GM18508 (cell line): ENCODE measurements around the gene PGBD5.

Experiments
- ATAC-seq: cut with Tn5 transposase; IDR thresholded peaks from one replicate; pipeline ENCODE4 v1.9.1; 2021; ENCODE audit warnings: moderate number of reproducible peaks; ENCODE audit not compliant: insufficient read depth, unreplicated experiment

The PGBD5 gene

DNA sequence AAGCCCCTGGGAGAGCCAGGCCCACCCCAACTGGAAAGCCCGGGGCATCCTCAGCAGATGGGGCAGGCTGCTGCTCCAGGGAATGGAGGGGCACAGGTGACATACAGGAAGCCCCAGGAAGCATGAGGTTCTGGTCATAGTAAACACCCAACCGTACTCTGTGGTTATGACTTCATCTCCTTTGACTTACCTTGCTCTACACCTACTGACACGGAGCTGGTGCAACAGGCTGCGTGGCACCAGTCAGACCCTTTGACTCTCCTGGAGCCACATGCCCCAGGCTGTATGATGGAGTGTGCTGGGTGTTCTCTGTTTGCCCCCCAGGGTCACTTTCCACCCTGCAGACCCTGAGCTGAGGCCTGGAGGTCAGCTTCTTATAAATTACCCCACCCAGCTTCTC is 72.1 kb downstream of the PGBD5 start:
- ATAC-seq, result no peak

DNA sequence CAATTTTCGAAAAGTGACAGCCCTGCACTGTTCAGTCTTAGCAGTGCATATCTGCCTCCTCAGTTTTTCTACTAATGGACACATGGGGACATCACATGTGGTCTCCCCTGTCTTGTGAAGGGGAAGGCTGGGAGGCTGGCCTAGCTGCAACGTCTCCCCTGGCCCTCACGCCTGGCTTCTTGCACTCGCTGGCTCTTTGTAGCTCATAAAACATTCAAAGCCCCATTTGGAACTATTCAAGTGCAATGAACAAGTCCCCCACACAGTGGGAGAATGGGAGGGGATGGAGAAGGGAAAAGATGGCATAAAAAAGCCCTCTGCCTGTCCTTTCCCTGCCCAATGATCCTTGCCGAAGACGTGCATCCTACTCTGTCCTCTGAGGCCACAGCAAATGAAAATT is 73.6 kb downstream of the PGBD5 start:
- ATAC-seq, result no peak

DNA sequence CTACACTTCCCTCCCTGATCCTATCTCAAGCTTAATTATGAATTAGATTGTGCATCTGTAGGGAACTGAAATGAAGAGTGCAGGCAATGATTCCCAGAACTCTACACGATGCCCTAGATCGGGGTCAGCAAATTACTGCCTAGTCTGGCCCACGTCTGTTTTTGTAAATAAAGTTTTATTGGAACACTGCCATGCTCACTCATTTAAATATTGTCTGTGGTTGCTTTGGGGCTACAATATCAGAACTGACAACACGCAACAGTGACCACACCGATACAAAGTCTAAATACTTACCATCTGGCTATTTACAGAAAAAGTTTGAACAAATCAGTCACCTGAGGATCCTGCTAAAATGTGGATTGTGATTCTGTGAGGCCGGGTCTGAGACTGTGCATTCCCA is 74.1 kb downstream of the PGBD5 start:
- ATAC-seq, result no peak

DNA sequence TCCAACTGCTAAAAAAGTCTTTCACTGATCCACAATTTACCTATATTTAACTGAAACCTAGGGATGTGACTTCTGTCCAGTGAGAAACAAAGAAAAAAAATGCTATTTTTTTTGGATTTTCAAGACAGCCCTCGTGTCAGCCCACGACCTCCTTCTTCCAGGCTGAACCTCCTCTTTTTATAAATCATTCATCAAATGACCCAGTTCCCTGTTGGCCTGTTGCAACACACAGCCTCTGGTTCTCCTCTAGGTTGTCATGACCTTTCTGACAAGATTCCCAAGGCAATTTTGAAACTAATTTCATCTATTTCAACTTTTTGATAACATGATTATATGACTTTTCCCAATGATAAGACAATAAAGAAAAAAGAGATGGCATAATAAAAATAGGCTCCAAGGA is 74.6 kb downstream of the PGBD5 start:
- no peak for ATAC-seq

DNA sequence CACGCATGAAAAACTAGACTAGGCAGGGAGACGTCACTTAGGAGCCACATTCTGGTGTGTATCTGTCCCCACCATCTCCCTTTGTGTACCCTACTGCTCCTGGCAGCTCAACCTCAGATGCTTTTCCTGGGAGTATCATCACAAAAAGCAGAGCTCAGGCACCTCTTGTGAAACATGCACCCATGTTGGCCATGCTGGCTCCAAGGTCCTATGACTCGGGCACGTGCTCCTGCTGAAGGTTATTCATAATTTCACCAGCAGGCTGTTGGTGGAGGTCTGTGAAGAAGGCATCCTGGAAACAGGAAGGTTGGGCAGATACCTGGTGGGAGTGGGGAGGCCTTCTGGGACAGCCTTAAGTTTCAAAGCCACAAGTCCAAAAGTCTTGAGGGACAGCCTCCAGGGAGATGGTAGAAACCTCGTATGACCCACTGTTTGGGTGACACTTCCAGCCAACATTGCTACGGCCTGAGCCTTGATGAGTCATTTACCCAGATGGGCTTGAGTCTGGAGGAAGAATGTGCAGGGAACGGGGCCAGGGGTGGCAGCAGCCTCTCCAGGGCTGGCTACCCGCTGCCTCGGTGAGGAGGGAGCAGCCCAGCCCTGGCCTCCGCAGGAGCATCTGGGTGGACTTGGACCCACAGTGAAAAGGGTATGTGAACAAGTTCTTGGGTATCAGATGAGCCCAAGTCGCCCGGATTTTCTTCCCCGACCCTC is 75.8 kb downstream of the PGBD5 start:
- no peak for ATAC-seq

DNA sequence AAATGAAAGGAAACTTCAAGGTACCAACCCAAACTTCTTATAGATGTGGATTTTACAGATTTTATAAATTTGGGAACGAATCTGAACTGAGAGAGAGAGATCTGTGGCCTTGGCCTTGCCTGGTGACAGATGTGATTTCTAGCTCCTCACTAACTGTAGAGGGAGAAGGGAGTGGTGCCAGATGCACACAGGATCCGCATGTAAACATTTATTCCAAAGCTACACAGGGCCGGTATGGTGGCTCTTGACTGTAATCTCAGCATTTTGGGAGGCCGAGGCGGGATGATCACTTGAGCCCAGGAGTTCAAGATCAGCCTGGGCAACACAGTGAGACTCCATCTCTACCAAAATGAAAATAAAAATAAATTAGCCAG is 77.1 kb downstream of the PGBD5 start:
- no peak for ATAC-seq

DNA sequence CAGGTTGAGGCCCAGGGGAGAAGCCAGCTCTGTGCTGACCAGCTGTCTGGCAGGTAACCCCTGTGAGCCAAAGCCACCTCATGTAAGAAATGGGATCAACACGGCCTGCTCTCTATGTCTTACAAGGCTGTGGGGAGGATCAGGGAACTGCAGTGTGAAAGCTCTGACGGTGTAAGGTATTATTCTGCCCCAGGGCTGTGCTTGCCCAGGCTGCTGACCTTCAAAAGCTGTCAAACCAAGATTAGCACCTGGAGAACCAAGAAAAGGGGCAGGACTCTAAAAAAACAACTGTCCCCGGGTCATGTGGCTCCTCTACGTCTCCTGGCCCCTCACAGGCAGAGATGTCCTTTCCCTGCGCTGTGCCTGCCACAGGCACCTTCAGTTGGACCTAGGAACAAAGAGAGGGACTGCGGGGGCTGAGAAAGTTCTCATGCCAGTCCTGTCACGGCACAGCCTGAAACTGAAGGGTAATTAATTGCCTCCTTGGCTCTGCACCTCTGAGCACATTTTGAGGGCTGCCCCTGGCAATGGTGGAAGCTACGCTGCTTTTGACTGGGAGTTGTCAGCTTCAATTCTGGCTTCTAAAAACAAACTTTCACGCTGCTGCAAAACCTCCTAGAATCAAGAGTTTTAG is 77.6 kb downstream of the PGBD5 start:
- no peak for ATAC-seq

DNA sequence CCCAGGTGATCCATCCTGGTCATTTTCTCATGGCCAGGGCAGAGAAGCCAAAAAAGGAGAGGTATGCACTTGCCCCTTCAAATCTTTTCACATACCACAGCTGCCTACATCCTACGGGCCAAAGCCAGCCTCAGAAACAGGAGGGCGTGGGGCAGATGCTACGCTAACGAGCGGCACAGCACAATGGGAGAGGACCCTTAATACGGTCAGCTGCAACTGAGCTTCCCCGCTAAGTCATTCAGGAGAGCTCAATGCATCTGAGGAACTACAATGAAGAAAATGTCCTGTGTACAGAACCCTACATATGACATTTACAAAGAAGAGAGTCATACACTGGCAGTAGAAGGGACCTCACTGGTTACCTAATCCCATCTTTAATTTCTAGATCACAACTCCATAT is 78.2 kb downstream of the PGBD5 start:
- ATAC-seq, result no peak

DNA sequence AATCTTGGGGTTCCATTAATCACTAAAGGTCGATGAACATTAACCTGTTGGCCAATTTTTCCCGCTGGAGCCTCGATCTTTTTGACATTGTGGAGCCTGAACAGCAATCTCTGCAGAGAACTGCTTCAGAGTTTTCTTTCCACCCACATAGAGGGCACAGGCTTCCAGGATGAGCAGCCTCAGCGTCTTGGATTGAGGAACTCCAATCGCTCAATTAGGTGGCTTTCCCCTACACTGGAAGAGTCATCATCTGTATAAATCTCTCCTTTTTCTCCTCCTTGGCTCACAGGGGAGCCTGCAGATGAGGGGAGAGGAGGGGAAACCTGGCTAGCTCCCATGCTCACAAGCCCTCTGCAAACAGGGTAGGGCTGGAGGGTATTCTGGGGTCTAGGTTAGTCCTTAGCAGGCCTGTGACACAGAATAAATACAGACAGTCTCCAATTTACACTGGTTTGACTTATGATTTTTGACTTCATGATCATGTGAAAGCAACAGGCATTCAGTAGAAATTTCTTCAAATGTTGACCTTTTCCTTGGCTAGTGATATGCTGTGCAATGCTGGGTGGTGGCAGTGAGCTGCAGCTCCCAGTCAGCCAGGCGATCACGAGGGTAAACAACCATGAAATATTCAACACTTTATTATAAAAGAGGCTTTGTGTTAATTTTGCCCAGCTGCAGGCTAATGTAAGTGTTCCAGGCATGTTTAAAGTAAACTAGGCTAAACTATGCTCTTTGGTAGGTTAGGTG is 80.8 kb downstream of the PGBD5 start:
- ATAC-seq, result no peak

DNA sequence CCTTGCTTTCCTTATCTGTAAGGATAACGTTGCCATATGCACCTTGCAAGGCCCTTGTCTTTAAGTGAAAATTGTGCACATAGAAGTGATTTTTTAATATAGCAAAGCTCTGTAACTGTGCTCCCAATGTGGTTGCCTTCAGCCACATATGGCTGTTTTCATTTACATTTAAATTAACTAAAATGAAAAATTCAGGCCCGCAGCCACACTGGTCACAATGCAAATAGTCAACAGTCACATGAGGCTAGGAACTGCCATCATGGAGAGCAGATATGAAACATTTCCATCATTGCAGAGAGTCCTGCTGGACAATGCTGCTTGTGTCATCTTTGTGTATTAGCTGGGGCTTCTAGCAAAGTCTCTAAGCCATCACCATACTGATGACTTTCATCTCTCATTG is 83.4 kb downstream of the PGBD5 start:
- no peak for ATAC-seq

DNA sequence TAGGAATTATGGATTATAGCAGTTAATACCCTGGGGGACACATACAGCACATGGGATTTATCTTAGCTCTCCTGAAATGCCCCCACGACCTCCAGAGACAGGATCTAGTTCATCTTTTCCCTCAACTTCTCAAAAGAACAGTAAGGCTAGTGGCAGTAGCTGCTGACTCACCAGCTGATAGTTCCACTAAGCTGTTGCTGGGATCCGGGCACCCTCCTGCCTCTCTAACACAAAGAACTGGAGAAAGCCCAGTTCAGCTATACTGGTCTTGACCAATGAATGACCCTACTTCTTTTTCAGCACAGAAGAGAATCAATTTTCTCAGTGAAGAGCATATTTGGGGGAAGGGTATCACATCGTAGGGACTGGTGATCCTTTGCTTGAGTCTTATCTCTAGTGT is 84.1 kb downstream of the PGBD5 start:
- ATAC-seq, result no peak

DNA sequence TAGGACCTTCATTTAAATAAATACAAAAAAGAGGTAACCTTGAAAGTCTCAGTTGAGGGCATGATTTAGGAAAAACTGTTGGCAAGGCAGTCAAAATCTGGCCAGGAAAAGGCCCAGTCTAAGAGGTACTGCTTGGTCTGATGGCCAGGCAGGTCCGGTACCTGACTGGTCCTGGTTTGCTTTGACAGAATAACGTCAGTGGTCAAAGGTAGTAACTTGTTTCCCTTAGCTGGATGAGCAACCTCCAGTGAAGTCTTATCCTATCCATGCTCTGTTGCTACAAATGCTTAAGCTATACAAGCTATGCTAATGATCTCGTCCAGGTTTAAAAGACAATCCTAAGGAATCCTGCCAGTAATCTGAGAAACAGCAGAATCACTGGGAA is 85.0 kb downstream of the PGBD5 start:
- ATAC-seq, result no peak

DNA sequence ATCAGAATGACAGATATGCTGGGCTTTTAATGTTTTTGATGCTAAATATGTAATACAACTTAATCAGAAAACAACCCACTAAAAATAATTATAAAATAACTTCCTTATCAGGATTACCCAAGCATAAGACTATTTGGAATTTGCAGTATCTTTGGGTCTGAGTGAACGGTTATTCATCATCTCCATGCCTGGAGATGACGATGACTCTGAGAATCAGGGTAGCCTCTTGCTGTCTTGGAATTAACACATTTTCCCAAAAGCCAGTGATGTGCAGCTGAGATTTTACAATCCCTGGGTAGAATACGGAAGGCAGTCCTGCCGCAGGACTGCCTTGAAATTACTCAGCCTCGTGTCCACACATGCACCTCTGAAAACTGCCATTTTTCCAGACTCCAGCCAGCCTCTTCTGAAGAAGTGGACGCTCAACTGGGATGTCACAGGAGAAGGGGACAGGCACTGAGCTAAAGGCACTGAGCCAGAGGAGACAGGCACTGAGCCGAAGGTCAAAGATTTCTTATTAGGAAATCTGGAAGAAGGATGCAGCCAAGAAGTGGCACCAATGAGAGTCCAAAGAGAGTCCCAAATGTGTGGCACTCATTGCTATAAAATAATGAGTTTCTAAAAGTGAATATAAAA is 85.5 kb downstream of the PGBD5 start:
- ATAC-seq, result no peak

DNA sequence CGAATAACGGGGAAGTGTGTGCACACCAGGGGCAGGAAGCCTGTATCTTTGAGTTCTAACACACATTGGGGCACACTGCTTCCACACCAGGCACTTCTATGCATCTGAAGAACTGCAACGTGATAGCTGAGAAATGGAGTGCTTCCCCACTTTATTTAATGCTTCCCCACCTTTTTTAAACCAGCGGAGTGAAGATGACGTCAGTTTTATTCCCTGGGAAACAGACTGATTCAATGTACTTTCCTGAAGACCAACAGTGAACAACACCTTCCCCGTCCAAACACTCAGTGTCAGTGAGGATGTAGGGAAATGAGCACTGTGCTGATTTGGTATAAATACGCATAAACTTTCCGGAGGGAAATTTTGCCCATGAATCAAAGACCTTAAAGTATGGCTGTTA is 87.1 kb downstream of the PGBD5 start:
- ATAC-seq, result no peak

DNA sequence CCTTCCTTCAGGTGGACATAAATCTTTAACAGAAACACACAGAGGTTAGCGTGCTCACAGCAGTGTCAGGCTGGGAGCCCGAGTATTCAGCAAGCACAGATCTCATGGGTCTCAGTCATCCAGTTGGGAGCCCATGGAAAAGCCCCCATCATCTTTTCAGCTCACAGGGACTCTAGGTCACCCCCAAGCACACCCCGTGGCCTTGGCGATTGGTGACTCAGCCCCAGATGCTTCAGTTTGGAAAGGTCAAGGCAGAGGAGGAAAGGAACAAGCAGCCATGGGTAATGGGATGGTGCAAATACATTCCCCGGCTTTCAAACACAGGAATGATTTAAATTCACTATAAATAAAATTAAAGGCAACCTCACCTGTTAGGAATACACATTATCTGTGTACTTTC is 88.9 kb downstream of the PGBD5 start:
- no peak for ATAC-seq

DNA sequence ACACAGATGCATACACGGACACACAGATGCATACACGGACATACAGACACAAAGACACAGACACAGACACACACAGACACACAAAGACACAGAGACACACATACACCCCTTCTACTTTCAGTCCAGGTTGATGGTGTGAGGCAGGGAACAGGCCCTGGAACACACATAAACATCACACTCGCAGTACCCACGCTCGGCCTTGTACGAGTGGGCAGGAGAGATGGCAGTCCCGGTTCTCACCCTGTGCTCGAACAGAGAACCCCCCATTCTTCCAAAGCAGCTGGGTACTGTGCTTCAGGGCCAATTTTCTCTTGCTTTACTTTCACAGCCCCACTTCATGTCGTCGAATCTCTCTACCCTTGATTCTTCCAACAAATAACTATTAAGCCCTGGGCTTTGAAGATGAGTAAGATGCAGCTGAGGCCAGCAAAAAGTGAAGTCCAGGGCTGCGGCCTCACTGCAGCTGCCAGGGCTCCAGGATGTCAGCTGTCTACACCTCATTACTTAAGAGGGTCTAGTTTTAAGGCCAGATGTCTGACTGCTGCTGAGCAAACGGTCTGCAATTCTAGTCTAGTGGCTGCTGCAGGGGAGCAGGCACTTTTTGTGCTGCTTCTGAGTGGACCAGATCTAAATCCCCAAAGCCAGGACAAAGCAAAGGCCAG is 90.1 kb downstream of the PGBD5 start:
- no peak for ATAC-seq

DNA sequence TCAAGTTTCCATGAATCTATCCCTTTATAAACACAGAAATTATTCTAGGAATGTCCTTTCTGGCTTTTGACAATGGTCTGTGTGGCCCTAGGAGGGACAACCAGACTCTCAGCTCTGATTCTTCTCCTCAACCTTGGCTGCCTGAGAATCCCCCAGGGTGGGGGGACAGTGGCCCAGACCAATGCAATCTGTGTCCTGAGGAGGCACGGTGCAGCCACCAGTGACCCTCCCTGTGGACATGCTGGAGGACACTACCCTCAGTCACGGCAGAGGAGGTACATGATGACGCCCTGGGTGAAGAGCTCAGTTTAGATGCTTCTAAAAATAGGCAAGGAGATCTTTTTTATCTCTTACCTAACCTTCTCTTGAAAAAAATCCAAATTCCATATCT is 91.7 kb downstream of the PGBD5 start:
- no peak for ATAC-seq

DNA sequence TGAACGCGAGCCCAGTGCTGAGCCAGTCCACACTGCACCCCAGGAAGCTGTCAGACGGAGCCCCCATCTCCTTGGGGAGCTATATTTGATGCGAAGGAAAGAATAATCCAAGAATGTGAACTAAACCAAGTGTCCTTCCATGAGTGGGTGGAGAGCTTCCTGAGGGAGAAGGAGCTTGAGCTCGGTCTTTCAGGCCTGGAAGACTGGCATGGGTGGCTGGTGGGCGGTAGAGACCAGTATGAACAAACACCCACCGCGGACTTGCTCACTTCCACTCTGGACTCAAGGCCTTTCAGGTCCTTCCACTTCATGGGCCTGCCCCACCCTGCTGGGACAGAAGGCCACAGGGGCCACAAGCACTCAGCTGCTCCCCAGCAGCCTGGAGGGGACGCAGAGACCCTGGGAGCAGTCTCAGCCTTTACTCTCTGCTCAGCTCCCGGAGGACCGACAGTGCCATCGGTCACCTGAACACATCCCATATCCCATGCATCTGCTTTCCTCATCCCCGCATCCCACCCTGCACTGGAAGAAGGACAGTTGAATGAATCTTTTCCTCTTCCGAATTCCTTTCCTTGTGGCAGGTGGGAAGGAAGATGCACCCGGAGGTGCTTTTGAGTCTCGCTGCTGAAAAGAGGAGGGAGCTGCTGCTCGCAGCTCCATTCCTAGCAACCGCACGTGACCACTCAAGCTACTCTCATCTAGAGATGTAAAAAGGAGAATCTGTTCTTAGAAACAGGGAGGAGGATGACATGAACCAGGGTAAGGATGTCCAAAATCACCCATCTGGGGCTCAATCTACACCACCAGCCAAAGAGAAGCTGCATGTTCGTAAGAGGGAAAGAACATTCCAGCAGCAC is 92.3 kb downstream of the PGBD5 start:
- ATAC-seq, result no peak

DNA sequence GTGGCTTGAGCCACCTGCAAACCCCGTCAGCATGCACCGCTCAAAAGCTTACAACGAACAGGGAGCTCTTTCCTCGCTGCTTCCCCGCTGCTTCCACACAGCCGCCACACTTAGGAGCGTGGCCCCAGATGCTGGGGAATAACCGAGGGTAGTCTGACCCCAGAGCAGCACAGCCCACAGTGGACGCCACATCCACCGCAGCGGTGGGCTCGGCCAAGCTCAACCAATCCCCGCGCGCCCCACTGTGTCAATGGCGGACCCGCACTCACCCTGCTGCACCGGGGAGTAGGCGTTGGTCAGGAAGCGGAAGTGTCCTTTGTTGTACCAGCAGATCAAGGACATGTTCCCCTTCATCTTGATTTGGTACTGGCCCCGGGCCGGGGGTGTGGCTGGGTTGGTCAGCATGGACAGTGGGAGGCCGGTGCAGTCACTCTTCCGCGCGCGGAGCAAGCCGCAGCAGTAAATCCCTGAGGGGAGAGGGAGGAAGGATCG is 93.5 kb downstream of the PGBD5 start:
- ATAC-seq, result no peak

DNA sequence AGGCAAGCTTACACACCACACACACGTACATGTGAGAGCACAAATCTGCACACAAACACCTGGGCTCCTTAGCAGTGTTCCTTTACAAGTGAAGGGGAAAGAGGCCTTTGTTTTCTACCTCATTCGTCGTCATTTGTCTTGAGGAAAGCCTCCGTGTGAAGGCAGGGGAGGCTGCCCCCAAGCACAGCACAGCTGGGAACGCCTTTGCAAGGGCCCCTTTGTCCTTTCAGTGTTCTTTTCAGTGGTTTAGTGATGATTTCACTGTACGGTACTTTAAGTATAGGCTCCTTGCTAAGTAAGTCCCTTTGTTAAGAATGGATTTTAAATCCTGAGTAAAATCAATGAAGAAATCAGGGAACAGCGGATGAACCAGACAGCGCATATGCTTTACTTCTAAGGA is 94.1 kb downstream of the PGBD5 start:
- ATAC-seq, result no peak
